Activated T-helper 1 cell treated with anti-CD3 and anti-CD28 coated beads, Interleukin-12 subunit alpha, Interleukin-12 subunit beta, Interleukin-2, Interleukin-4 antibody, amounts not matched to agents 30 ng/mL and 10 ng/mL and 1 ng/mL, durations not matched to agents 14 hours and 24 hours and 36 hours (primary cell): ENCODE measurements around the gene ZNF177. TPM values are rescaled to one million over a fixed set of nuclear protein-coding genes. Genes with fewer than 3 reads are reported as not detected.
A peak's percentile ranks its signal among the peaks of the same experiment; 100 is the strongest.
"Not testable (repeated sequence)": the region's sequence is repeated elsewhere in the genome, so short reads cannot be mapped to it uniquely, and the experiment has no call there.

Experiments used
- DNase-seq: peaks from one replicate; pipeline ENCODE4 v3.0.0; 2021; ENCODE audit warnings: low spot score
- H3K27ac Mint-ChIP-seq: one replicate; pipeline ENCODE4 v1.8.0; 2021; ENCODE audit warnings: mild to moderate bottlenecking, mixed read lengths
- H3K27me3 Mint-ChIP-seq: one replicate; pipeline ENCODE4 v1.8.0; 2022; ENCODE audit warnings: mild to moderate bottlenecking, moderate library complexity, mixed read lengths; ENCODE audit not compliant: insufficient read depth
- H3K36me3 Mint-ChIP-seq: one replicate; pipeline ENCODE4 v1.8.0; 2021; ENCODE audit warnings: low read depth, mixed read lengths
- H3K4me1 Mint-ChIP-seq: one replicate; pipeline ENCODE4 v1.8.0; 2021; ENCODE audit warnings: low read depth, mixed read lengths
- H3K4me3 Mint-ChIP-seq: one replicate; pipeline ENCODE4 v1.8.0; 2021; ENCODE audit warnings: mild to moderate bottlenecking, moderate library complexity, mixed read lengths
- H3K9me3 Mint-ChIP-seq: one replicate; pipeline ENCODE4 v1.8.0; 2021; ENCODE audit warnings: mixed read lengths
- intact Hi-C: fragments of 100-400 bp; cut with micrococcal nuclease; formaldehyde crosslinking; loops from one replicate; pipeline ENCODE4 v1.15.1; 2024
- total RNA-seq: library from RNA; stranded (reverse); gene quantifications from 2 replicates; pipeline ENCODE4 v1.2.3, GENCODE V29; 2022

ZNF177 gene
- total RNA-seq, result 0.18 TPM in 1 of 2 replicates, not detected in the other

- no peak within 1 kb of the TSS for H3K4me3 Mint-ChIP-seq
- H3K4me1 Mint-ChIP-seq, result no peaks in the 10 kb centered on the region
- no peak within 1 kb of the TSS for H3K27ac Mint-ChIP-seq
- DNase-seq, result no peak
- no peaks in the 10 kb centered on the region for H3K27me3 Mint-ChIP-seq
- peaks cover 2% of the 10 kb centered on the region for H3K36me3 Mint-ChIP-seq
- intact Hi-C loops, result no loop called here
- peaks cover 54% of the 10 kb centered on the region for H3K9me3 Mint-ChIP-seq
Observed at GRCh38 chr19:9362905-9363304, at the start of gene ZNF177. Gene ZNF177, plus strand, starts transcription at chr19:9363013. Its CDS starts 15,299 bp downstream, at chr19:9378312.

- peaks cover 3% of the 10 kb centered on the region for H3K27me3 Mint-ChIP-seq
- intact Hi-C loops, result no loop called here
- H3K36me3 Mint-ChIP-seq, result peaks cover 2% of the 10 kb centered on the region
- peaks cover 68% of the 10 kb centered on the region for H3K9me3 Mint-ChIP-seq
- peaks cover 16% of the 10 kb centered on the region for H3K4me1 Mint-ChIP-seq
- H3K4me3 Mint-ChIP-seq, result no peak overlapping the region
- no peak overlapping the region for H3K27ac Mint-ChIP-seq
- no peak for DNase-seq
Observed at GRCh38 chr19:9313756-9314155, 49.1 kb upstream of the ZNF177 start.

GRCh38 chr19:9321338-9321737 is 41.5 kb upstream of the ZNF177 start:
- peaks cover 17% of the 10 kb centered on the region for H3K36me3 Mint-ChIP-seq
- no peak for DNase-seq
- H3K27ac Mint-ChIP-seq, result no peak overlapping the region
- H3K4me1 Mint-ChIP-seq, result peaks cover 25% of the 10 kb centered on the region
- peaks cover 55% of the 10 kb centered on the region for H3K9me3 Mint-ChIP-seq
- no peaks in the 10 kb centered on the region for H3K27me3 Mint-ChIP-seq
- intact Hi-C loops, result no loop called here
- no peak overlapping the region for H3K4me3 Mint-ChIP-seq

GRCh38 chr19:9321756-9322155 is 41.1 kb upstream of the ZNF177 start:
- DNase-seq, H3K4me3 Mint-ChIP-seq, H3K27ac Mint-ChIP-seq, intact Hi-C loops, H3K27me3 Mint-ChIP-seq: not testable (repeated sequence)
- Mint-ChIP-seq H3K9me3 (peaks cover 53% of the 10 kb centered on the region), H3K4me1 (peaks cover 25% of the 10 kb centered on the region), H3K36me3 (peaks cover 17% of the 10 kb centered on the region)

- Mint-ChIP-seq H3K4me1 (peaks cover 25% of the 10 kb centered on the region), H3K36me3 (peaks cover 17% of the 10 kb centered on the region), H3K4me3 (peak overlapping the region; percentile 62), H3K9me3 (peaks cover 50% of the 10 kb centered on the region)
- H3K27ac Mint-ChIP-seq, DNase-seq, H3K27me3 Mint-ChIP-seq, intact Hi-C loops: not testable (repeated sequence)
Observed at GRCh38 chr19:9322201-9322600, 40.6 kb upstream of the ZNF177 start.

GRCh38 chr19:9323557-9323918 is 39.3 kb upstream of the ZNF177 start:
- DNase-seq, result peak; percentile 28
- peak overlapping the region; percentile 92 for H3K27ac Mint-ChIP-seq

GRCh38 chr19:9323919-9324583 is 38.8 kb upstream of the ZNF177 start, which contains the start of gene ZNF559:
Gene ZNF559, plus strand, starts transcription at chr19:9324179. Its CDS starts 14,371 bp downstream, at chr19:9338550.
- H3K36me3 Mint-ChIP-seq, result peaks cover 17% of the 10 kb centered on the region
- H3K9me3 Mint-ChIP-seq, result peaks cover 54% of the 10 kb centered on the region
- no peaks in the 10 kb centered on the region for H3K27me3 Mint-ChIP-seq
- intact Hi-C loops, result loop anchor here (1.0 kb wide), 3 partner anchors 15 to 444 kb away; partner anchors contain the start of genes ZNF266, ZNF699 and ZNF846
- H3K4me1 Mint-ChIP-seq, result peaks cover 25% of the 10 kb centered on the region
- peak within 1 kb of the TSS; percentile 92 for H3K27ac Mint-ChIP-seq
- H3K4me3 Mint-ChIP-seq, result peak within 1 kb of the TSS; percentile 89
- DNase-seq, result peak; percentile 93

More at GRCh38 chr19:9323557-9323918, 39.3 kb upstream of the ZNF177 start:
- Mint-ChIP-seq H3K4me1 (peaks cover 25% of the 10 kb centered on the region), H3K27me3 (no peaks in the 10 kb centered on the region), H3K9me3 (peaks cover 50% of the 10 kb centered on the region), H3K4me3 (peak overlapping the region; percentile 89), H3K36me3 (peaks cover 17% of the 10 kb centered on the region)
- intact Hi-C loops, result no loop called here

GRCh38 chr19:9324584-9324962 is 38.2 kb upstream of the ZNF177 start:
- no peak for DNase-seq
- Mint-ChIP-seq H3K4me3 (peak overlapping the region; percentile 89), H3K9me3 (peaks cover 59% of the 10 kb centered on the region), H3K27ac (peak overlapping the region; percentile 92), H3K27me3 (no peaks in the 10 kb centered on the region), H3K36me3 (peaks cover 17% of the 10 kb centered on the region), H3K4me1 (peaks cover 25% of the 10 kb centered on the region)
- intact Hi-C loops, result loop anchor here (1.0 kb wide), 3 partner anchors 15 to 444 kb away; partner anchors contain the start of genes ZNF266, ZNF699 and ZNF846

- DNase-seq, result no peak
- Mint-ChIP-seq H3K27me3 (no peaks in the 10 kb centered on the region), H3K4me3 (no peak overlapping the region), H3K4me1 (peaks cover 1% of the 10 kb centered on the region), H3K9me3 (peaks cover 69% of the 10 kb centered on the region), H3K27ac (no peak overlapping the region), H3K36me3 (peaks cover 15% of the 10 kb centered on the region)
- intact Hi-C loops, result no loop called here
Observed at GRCh38 chr19:9329999-9330398, 32.8 kb upstream of the ZNF177 start.

GRCh38 chr19:9342610-9343304 is 20.1 kb upstream of the ZNF177 start:
- no peaks in the 10 kb centered on the region for H3K27me3 Mint-ChIP-seq
- no peak for DNase-seq
- H3K36me3 Mint-ChIP-seq, result peaks cover 32% of the 10 kb centered on the region
- no peaks in the 10 kb centered on the region for H3K4me1 Mint-ChIP-seq
- intact Hi-C loops, result no loop called here
- no peak overlapping the region for H3K27ac Mint-ChIP-seq
- H3K4me3 Mint-ChIP-seq, result no peak overlapping the region
- H3K9me3 Mint-ChIP-seq, result peaks cover 79% of the 10 kb centered on the region

GRCh38 chr19:9345005-9345404 is 17.8 kb upstream of the ZNF177 start:
- intact Hi-C loops, result no loop called here
- no peaks in the 10 kb centered on the region for H3K4me1 Mint-ChIP-seq
- H3K4me3 Mint-ChIP-seq, result no peak overlapping the region
- peaks cover 80% of the 10 kb centered on the region for H3K9me3 Mint-ChIP-seq
- no peaks in the 10 kb centered on the region for H3K27me3 Mint-ChIP-seq
- peaks cover 22% of the 10 kb centered on the region for H3K36me3 Mint-ChIP-seq
- no peak for DNase-seq
- H3K27ac Mint-ChIP-seq, result no peak overlapping the region

- H3K36me3 Mint-ChIP-seq, result peaks cover 5% of the 10 kb centered on the region
- intact Hi-C loops, result no loop called here
- no peak overlapping the region for H3K27ac Mint-ChIP-seq
- no peak overlapping the region for H3K4me3 Mint-ChIP-seq
- no peak for DNase-seq
- H3K27me3 Mint-ChIP-seq, result no peaks in the 10 kb centered on the region
- peaks cover 74% of the 10 kb centered on the region for H3K9me3 Mint-ChIP-seq
- no peaks in the 10 kb centered on the region for H3K4me1 Mint-ChIP-seq
Observed at GRCh38 chr19:9348253-9348652, 14.6 kb upstream of the ZNF177 start.

- no peak overlapping the region for H3K4me3 Mint-ChIP-seq
- H3K9me3 Mint-ChIP-seq, result peaks cover 70% of the 10 kb centered on the region
- no peak overlapping the region for H3K27ac Mint-ChIP-seq
- DNase-seq, result no peak
- H3K4me1 Mint-ChIP-seq, result no peaks in the 10 kb centered on the region
- peaks cover 2% of the 10 kb centered on the region for H3K36me3 Mint-ChIP-seq
- intact Hi-C loops, result no loop called here
- H3K27me3 Mint-ChIP-seq, result no peaks in the 10 kb centered on the region
Observed at GRCh38 chr19:9348671-9349070, 14.1 kb upstream of the ZNF177 start.
